WERI-Rb-1 (cell line): ENCODE results near the gene CRYAB.

Experiments used
- DNase-seq: peaks from one replicate; pipeline ENCODE4 v3.0.0-alpha.2; 2020
- H3K27ac ChIP-seq: fragments of 250-450 bp; sonication (Bioruptor Pico); 2 replicates; pipeline ENCODE4 v1.5.1; 2020; ENCODE audit warnings: mild to moderate bottlenecking, moderate library complexity
- H3K27me3 ChIP-seq: fragments of 250-450 bp; sonication (Bioruptor Pico); 2 replicates; pipeline ENCODE4 v1.5.1; 2021; ENCODE audit warnings: mild to moderate bottlenecking, low read depth, moderate library complexity; ENCODE audit not compliant: insufficient read depth, severe bottlenecking
- H3K36me3 ChIP-seq: fragments of 250-450 bp; sonication (Bioruptor Pico); 2 replicates; pipeline ENCODE4 v1.5.1; 2020; ENCODE audit warnings: mild to moderate bottlenecking, moderate library complexity
- H3K4me3 ChIP-seq: 2 replicates; pipeline ENCODE4 v1.5.1; 2011; ENCODE audit warnings: low read depth, mild to moderate bottlenecking, control low read depth, low read length
- H3K9me3 ChIP-seq: fragments of 250-450 bp; sonication (Bioruptor Pico); 2 replicates; pipeline ENCODE4 v1.5.1; 2021; ENCODE audit warnings: mild to moderate bottlenecking, moderate library complexity; ENCODE audit not compliant: severe bottlenecking
- TF ChIP-seq, protein P1 (sequence below): IDR thresholded peaks from 2 replicates; pipeline ENCODE4 v1.5.1; 2011; ENCODE audit warnings: low read depth, mild to moderate bottlenecking, control low read depth, inconsistent platforms, low read length

The CRYAB gene, protein sequence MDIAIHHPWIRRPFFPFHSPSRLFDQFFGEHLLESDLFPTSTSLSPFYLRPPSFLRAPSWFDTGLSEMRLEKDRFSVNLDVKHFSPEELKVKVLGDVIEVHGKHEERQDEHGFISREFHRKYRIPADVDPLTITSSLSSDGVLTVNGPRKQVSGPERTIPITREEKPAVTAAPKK

GRCh38 chr11:111911563-111912401, at the start of gene CRYAB:
Gene CRYAB (minus strand): TSS chr11:111911770. CDS start chr11:111911724, 46 bp downstream.
- H3K27ac ChIP-seq, result no peak within 1 kb of the TSS
- TF ChIP-seq, protein P1, sequence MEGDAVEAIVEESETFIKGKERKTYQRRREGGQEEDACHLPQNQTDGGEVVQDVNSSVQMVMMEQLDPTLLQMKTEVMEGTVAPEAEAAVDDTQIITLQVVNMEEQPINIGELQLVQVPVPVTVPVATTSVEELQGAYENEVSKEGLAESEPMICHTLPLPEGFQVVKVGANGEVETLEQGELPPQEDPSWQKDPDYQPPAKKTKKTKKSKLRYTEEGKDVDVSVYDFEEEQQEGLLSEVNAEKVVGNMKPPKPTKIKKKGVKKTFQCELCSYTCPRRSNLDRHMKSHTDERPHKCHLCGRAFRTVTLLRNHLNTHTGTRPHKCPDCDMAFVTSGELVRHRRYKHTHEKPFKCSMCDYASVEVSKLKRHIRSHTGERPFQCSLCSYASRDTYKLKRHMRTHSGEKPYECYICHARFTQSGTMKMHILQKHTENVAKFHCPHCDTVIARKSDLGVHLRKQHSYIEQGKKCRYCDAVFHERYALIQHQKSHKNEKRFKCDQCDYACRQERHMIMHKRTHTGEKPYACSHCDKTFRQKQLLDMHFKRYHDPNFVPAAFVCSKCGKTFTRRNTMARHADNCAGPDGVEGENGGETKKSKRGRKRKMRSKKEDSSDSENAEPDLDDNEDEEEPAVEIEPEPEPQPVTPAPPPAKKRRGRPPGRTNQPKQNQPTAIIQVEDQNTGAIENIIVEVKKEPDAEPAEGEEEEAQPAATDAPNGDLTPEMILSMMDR, result no peak
- no peak for DNase-seq
- no peak within 1 kb of the TSS for H3K4me3 ChIP-seq
- H3K36me3 ChIP-seq, result no peaks in the 10 kb centered on the region
- H3K9me3 ChIP-seq, result no peaks in the 10 kb centered on the region
- H3K27me3 ChIP-seq, result no peaks in the 10 kb centered on the region

DNA sequence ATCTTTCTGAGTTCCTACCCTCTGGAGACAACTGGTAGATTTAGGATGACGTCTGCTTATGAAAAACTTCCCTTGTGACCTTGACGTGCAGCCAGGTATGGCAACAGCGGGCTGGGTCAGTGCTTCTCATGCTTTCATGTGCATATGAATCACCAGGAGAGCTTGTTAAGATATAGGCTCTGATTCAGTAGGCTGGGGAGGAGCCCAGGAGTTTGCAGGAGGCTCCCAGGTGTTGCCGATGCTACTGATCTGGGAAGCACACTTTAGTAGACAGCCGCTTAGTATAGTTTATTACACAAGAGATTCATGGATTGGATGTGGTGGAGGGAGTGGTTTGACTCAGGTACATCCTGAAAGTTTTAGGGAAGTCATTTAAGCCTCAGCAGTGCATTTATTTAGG, 49.3 kb upstream of the CRYAB start:
- no peaks in the 10 kb centered on the region for H3K27me3 ChIP-seq
- no peaks in the 10 kb centered on the region for H3K9me3 ChIP-seq
- H3K36me3 ChIP-seq, result peaks cover 7% of the 10 kb centered on the region
- no peak overlapping the region for H3K4me3 ChIP-seq
- TF ChIP-seq, protein P1, result no peak
- no peak for DNase-seq
- H3K27ac ChIP-seq, result no peak overlapping the region

DNA sequence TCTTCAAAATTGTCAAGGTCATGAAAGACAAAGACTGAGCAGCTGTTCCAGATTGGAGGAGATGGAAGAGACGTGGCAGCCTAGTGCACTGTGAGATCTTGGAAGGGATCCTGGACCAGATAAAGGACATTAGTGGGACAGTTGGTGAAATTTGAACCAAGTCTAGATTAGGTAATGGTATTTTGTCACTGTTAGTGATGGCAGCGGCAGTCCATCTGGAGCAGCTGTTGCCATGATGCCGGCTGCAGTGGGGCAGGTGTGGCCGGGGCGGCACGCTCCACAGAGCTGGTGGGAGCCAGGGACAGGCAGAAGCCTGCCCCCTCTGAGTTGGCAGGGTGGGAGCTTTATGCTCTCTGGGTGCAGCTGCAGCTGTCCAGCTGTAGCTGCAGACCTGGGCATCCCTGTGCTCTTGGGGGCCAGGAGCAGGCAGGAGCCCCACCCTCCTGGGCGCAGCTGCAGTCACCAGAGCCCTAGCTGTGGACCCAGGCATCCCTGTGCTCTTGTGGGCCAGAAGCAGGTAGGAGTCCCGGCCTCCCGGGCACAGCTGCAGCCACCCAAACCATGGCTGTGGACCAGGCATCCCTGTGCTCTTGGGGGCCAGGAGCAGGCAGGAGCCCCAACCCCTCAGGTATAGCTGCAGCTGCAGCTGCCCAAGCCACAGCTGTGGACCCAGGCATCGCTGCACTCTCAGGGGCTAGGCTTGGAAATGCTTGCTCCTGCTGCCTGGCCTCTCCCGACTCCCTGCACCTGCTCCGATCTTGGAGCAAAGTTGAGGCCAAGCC, 46.3 kb upstream of the CRYAB start:
- no peak overlapping the region for H3K27ac ChIP-seq
- no peaks in the 10 kb centered on the region for H3K9me3 ChIP-seq
- H3K36me3 ChIP-seq, result no peaks in the 10 kb centered on the region
- no peaks in the 10 kb centered on the region for H3K27me3 ChIP-seq
- H3K4me3 ChIP-seq, result no peak overlapping the region
- no peak for DNase-seq
- TF ChIP-seq, protein P1, result no peak

GRCh38 chr11:111954154-111954553, 42.6 kb upstream of the CRYAB start:
- H3K27ac ChIP-seq, result no peak overlapping the region
- no peaks in the 10 kb centered on the region; the same call in 1 of the 2 replicates for H3K36me3 ChIP-seq
- H3K9me3 ChIP-seq, result no peaks in the 10 kb centered on the region
- TF ChIP-seq, protein P1, result no peak
- no peaks in the 10 kb centered on the region for H3K27me3 ChIP-seq
- H3K4me3 ChIP-seq, result no peak overlapping the region
- no peak for DNase-seq

- no peak overlapping the region for H3K27ac ChIP-seq
These were observed 40.0 kb upstream of the CRYAB start for GRCh38 chr11:111951565-111951964.

More at GRCh38 chr11:111951565-111951964, 40.0 kb upstream of the CRYAB start:
- Histone ChIP-seq H3K9me3 (no peaks in the 10 kb centered on the region), H3K27me3 (no peaks in the 10 kb centered on the region), H3K36me3 (no peaks in the 10 kb centered on the region; the same call in 1 of the 2 replicates), H3K4me3 (no peak overlapping the region)
- no peak for DNase-seq
- TF ChIP-seq, protein P1, result no peak
